Liver (tissue), 3 donors: ENCODE results near the gene SMIM23.

Experiments
- ATF3 ChIP-seq: IDR thresholded peaks from 2 replicates; pipeline ENCODE4 v1.6.1; 2016; ENCODE audit warnings: antibody characterized with exemption
- CTCF ChIP-seq: fragments of 150-350 bp; IDR thresholded peaks from 2 replicates; pipeline ENCODE4 v1.5.1; 2017; ENCODE audit warnings: improper control_type of control experiment, low read depth, low read length; ENCODE audit not compliant: missing input control
- FOXA1 ChIP-seq: IDR thresholded peaks from 2 replicates; pipeline ENCODE4 v1.6.1; 2016; ENCODE audit warnings: antibody characterized with exemption
- GABPA ChIP-seq, 2 donors: IDR thresholded peaks in 1 of 2; conservative IDR thresholded peaks in 1 of 2; 2 replicates each; pipeline ENCODE4 v1.6.1; 2016; ENCODE audit warnings: antibody characterized with exemption in 2 of 2, mild to moderate bottlenecking in 1 of 2, moderate library complexity in 1 of 2
- RAD21 ChIP-seq, 2 donors: IDR thresholded peaks; 2 replicates each; pipeline ENCODE4 v1.6.1; 2016; ENCODE audit warnings: antibody characterized with exemption in 2 of 2, mild to moderate bottlenecking in 2 of 2
- REST ChIP-seq: IDR thresholded peaks from 2 replicates; pipeline ENCODE4 v1.6.1; 2016; ENCODE audit warnings: antibody characterized with exemption, mild to moderate bottlenecking
- YY1 ChIP-seq: IDR thresholded peaks from 2 replicates; pipeline ENCODE4 v1.6.1; 2016; ENCODE audit warnings: antibody characterized with exemption, mild to moderate bottlenecking
- donor health status: healthy.
- donor health status: healthy.

- TF ChIP-seq REST (no peak), GABPA (IDR thresholded peaks at IDR 0.05 in 1 of 2, conservative IDR thresholded peaks at IDR 0.05 in 1 of 2) (no peak), CTCF (no peak), RAD21 (IDR thresholded peaks at IDR 0.05) (no peak), FOXA1 (no peak), YY1 (no peak), ATF3 (no peak)
Observed at GRCh38 chr5:171774418-171774817, 11.2 kb upstream of the SMIM23 start.
